ENCODE measurements around the gene SCN2A.

SCN2A gene

DNA sequence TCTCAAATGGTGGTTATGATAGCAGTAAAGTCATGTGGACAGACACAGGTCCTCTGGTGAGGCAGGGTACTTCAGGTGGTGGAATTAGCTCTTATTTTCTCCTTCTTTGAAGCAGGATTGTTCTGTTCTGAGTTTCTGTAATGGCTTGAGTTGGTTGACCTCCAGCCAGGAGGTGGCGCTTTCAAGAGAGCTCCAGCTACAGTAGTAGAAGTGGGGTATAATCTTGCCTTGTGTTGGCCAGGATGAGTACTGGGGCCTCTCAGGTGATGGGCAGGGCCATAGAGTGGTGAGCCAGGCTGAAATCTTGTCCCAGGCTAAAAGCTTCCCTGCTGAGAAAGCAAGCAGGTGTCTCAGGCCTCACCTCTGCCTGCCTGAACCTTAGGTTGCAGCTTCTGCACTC is 177.8 kb downstream of the SCN2A start:
- DNase-seq (ENCODE audit: low read depth in 2 of 2) = no peak

DNA sequence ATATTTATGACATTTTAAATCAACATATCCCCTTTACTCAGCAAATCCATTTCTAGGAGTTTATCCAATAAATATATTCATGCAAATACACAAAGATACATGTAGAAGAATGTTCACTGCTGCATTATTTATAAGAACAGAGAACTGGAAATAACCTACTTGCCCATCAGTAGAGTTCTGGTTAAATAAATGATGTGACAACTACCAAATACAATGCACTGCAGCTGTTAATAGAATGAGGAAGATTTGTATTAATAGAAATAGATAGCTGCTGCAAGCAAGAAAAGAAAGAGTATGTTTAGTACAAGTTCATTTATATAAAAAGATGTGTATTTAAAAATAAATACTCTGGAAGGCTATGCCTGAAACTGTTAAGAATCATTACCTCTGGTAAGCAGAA is 181.0 kb downstream of the SCN2A start:
- no peak for DNase-seq (ENCODE audit: low read depth in 2 of 2)

DNA sequence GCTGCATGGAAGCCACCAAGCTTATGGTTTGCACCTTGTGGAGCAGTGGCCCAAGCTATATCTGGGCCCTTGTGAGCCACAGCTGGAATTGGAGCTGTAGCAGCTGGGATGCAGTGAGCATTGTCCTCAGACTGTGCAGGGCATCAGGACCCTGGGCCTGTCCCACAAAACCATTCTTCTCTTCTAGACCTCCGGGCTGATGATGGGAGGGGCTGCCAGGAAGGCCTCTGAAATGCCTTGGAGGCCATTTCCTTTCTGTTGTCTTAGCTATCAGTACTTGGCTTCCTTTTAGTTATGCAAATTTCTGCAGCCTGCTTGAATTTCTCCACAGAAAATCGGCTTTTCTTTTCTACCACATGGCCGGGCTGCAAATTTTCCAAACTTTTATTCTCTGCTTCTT is 183.9 kb downstream of the SCN2A start:
- no peak for DNase-seq (ENCODE audit: low read depth in 2 of 2)

DNA sequence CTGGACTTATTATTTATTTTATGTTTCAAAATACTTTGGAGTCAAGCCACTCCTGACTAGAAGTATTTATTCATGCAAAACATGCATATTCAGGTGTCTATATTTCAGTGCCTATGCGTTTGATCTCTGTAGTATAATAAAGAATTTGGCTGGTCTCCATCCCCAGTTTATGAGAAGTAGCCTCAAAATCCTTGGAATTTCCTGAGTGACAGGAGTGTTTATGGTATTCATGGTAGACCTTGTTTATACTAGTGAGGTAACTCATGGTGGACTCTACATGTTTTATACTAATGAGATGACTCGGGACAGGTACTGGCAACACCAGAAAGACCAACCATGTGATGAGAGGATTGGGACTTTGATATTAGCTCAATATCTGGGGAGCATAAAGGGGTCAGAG is 186.3 kb downstream of the SCN2A start:
- no peak for DNase-seq (ENCODE audit: low read depth in 2 of 2)

DNA sequence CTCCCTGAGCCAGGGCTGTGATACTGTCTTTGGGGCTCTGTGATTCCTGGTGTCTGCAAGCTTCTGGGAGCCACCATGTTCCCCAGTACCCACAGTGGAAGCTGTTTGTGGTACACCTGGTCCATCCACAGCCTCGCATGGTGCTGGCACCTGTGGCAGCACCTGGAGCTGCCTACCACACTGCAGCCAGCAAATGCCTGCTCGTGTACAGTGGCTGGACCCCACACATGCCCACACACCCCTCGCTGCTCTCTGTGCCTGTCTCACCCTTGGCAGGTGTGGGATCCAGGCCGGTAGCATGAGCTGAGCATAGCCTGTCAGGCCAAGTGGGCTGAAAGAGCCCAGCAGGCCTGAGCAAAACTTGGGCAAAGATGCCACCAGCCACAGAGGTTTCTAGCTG is 188.5 kb downstream of the SCN2A start:
- no peak for DNase-seq (ENCODE audit: low read depth in 2 of 2)

DNA sequence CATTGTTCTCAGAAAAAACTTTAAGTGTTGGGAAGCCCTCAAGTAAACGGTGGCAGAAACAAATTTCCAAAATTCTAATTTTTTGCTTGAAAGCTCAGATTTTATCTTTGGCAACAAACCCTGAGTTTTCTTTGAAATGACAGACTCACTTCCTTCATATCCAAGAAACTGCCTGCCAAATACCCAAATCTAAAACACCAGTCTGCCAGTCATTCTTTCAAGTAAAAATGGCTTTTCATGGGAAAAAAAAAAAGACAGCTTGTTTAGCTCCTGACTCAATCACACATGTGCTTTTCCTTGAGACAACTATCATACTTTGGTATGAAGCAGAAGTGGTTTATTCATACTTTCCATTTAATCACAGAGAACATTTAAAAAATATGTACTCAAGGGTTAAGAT is 189.7 kb downstream of the SCN2A start:
- no peak for DNase-seq (ENCODE audit: low read depth in 2 of 2)

DNA sequence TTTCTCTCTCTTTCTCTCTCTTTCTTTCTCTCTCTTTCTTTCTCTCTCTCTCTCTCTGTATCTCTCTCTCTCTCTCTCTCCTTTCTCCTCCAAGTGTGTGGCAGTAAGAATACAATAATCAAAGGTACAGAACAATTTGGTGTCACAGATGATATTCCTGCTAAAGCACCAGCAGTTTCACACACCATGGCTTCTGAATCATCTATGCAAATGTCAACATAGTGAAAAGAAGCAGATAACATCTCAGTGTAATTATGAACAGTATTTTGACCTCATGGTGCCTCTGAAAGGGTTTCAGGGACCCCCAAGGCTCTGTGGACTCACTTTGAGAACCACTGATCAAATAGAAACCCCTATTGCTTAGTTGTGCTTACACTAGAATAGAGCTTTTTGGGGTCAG is 191.8 kb downstream of the SCN2A start:
- DNase-seq (ENCODE audit: low read depth in 2 of 2) = no peak

DNA sequence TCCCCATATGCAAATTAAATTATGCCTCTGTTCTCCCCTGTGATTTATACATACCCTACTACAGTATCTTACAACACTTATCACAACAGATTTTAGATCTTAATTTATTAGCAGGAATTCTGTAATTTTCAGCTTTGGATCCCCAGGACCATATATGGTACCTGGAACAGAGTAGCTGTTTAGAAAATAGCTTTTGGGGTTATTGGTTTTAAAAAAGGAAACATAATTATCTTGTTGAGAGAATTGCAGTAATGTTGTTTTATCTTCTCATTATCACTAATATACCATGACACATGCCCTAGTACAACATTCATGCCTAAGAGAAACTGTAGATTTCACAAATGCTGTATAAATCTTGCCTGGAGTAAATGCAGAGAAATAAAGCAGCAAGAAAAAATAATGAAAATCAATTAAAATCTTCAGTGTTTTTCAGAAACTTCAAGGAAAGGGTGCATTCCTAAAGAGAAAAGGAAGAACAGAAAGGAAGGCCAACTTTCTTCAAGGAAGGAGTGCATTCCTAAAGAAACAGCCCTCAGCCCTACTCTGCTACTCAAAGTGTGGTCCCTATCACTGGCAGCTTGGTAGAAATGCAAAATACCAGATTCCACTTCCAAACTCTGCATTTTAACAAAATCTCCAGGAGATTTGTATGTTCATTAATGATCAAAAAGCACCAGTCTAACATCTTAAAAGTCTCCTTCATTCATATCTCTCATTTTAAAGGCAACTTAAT is 193.2 kb downstream of the SCN2A start:
- DNase-seq (ENCODE audit: low read depth in 2 of 2) = no peak

DNA sequence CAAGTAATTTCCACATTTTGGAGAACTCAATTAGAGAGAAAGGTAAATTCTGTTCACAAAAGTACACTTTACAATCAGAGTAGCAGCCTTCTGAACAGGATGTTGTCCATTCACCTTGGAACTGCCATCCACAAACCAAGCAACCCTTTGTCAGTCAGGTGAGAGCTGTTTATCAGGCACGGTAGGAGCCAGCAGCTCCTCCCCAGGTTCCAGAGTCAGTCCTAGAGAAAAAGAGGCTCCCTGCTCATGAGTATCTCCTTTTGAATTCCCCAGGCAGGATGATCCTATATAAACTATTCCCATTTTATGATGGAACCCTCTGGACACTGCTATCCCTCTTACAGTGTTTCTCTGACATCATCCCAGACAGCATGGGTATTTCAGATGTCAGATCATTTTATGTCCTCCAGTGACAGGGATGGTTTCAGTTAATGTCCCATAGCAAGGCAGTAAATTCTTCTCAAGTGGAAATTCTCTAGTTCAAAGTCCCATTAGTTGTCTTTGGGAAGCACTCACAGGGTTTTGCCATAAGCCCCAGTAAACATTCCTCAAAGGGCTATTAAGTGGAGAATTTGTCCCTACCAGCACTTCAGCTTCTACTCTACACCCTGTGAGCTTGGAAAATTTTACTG is 195.8 kb downstream of the SCN2A start:
- DNase-seq (ENCODE audit: low read depth in 2 of 2) = no peak

DNA sequence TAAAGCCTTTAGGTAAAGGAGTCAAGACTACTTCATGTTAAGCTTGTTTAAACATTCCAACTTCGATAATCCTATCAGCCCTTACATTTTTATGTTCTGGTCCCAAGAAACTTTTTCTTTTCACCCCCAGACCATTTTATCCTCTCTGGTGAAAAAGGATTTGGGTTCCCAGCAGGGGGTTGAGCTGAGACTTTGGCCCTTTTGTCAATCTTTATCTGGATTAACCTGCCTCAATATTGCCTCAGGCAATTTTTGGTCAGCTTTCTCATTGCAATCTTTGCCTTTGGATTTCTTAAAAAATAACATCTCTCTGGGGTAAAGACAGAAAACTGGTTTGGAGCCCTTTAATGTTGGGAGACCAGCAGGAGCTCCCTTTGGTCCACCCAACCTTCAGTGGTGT is 196.4 kb downstream of the SCN2A start:
- no peak for DNase-seq (ENCODE audit: low read depth in 2 of 2)

DNA sequence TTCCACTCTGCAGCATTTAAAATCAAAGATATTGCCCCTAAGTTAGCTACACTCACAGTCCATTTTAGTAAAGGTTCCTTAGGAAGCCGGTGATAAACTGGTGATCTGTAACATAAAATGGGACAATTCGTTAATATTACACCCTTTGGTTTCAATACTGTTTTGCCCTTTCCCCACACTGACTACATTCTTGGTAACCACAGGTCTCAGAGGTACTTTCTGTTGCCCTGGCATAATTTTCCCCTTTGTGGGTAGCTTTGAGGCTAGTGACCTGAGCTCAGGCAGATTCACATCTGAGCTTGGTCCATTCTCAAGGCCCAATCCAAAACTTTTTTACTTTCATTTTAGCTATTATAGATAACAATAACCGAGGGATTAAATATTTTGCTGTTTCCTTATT is 197.3 kb downstream of the SCN2A start:
- DNase-seq (ENCODE audit: low read depth in 2 of 2) = no peak

DNA sequence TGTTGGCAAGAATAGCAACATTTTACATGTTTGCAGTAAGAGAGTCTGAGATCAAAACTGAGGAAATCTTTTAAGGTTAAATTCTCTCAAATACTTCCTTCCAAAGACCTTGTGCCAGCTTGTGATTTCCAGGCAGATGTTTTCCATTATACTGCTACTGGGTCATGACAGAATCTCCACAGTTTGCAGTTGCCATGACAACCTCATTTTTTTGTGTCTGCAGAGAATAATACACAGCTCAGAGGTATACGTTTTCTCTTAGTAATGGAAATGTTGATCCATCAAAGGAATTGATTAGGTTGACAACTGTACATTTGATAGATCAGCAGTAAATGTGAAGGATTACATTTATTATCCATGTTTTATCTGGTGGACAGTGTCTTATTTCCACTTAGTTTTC is 201.2 kb downstream of the SCN2A start:
- DNase-seq (ENCODE audit: low read depth in 2 of 2) = no peak

Data from activated CD8-positive, alpha-beta memory T cell treated with anti-CD3 and anti-CD28 coated beads for 4 hours (primary cell).